ES-I3 (cell line): ENCODE results near the gene AGXT2.
"Not testable (repeated sequence)": the region's sequence is repeated elsewhere in the genome, so short reads cannot be mapped to it uniquely, and the experiment has no call there.

ENCODE experiments used
- H3K36me3 ChIP-seq: 2 replicates; pipeline ENCODE4 v1.6.1; 2013; ENCODE audit warnings: mild to moderate bottlenecking, low read length, control low read depth, moderate library complexity; ENCODE audit not compliant: insufficient read depth
- H3K4me1 ChIP-seq: 2 replicates; pipeline ENCODE4 v1.6.1; 2013; ENCODE audit warnings: mild to moderate bottlenecking, control low read depth, low read length; ENCODE audit not compliant: insufficient read depth
- H3K9ac ChIP-seq: 2 replicates; pipeline ENCODE4 v1.6.1; 2013; ENCODE audit warnings: low read depth, mild to moderate bottlenecking, low read length, moderate library complexity
- H3K9me3 ChIP-seq: 2 replicates; pipeline ENCODE4 v1.6.1; 2013; ENCODE audit warnings: mild to moderate bottlenecking, low read length, moderate library complexity; ENCODE audit not compliant: control insufficient read depth, insufficient read depth

Gene AGXT2

DNA sequence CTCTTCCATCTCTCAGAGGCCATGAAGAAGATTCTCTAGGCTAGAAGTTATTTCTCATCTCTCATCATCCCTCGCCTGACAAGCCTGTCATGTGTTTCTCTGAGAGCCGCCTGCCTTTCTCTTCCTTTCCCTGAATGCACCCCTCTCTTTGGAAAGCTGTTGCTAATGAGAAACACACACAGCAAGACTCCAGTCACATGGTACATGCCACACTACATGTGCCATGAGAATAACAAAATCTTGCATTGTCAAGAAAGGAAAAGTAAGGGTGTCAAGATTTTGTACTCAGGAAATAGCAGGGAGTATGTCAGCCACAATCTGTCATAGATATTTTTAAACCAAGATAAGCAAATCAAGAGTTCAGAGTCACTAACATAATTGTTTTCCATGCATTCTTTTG lies 8.9 kb downstream of the AGXT2 start:
- H3K4me1 ChIP-seq, result 0 out of 2 replicates have a peak, but pooled peaks cover 2% of the 10 kb centered on the region
- no peak overlapping the region for H3K9ac ChIP-seq
- no peaks in the 10 kb centered on the region for H3K36me3 ChIP-seq
- no peaks in the 10 kb centered on the region for H3K9me3 ChIP-seq

DNA sequence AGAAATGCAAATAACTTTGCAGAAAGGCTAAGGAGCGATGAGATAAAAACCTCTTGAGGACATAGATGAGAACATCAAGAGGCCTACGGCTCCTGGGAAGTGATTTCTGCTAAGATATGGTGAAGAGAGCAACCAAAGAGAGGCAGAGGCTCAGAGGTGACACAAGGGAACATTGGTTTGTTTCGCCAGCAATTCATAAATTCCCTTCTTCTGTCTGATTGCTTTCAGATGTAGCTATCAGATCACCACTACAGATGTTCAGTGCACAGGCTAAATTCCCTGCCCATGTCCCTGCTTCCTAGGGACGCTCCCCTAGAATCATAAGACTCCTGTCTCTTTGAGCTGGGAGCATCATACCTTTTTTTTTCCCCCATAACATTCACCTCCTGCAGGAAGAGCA lies 11.2 kb downstream of the AGXT2 start:
- no peaks in the 10 kb centered on the region for H3K9me3 ChIP-seq
- peaks cover 2% of the 10 kb centered on the region for H3K4me1 ChIP-seq
- H3K36me3 ChIP-seq, result no peaks in the 10 kb centered on the region
- no peak overlapping the region for H3K9ac ChIP-seq

DNA sequence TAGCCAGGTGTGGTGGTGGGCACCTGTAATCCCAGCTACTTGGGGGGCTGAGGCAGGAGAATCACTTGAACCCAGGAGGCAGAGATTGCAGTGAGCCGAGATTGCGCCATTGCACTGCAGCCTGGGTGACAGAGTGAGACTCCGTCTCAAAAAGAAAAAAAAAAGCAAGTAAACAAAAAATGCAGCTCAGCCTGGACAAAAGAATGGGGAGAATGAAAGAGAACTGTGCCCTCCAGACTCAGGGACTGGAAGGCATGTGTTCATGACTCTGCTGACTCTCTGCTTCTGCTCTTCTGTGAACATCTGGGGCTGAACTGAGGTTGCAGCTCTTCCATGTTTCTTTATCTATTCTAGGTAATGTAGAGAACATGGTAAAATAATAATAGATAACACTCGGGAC lies 11.8 kb downstream of the AGXT2 start:
- not testable (repeated sequence) for H3K9ac ChIP-seq, H3K36me3 ChIP-seq, H3K4me1 ChIP-seq, H3K9me3 ChIP-seq

DNA sequence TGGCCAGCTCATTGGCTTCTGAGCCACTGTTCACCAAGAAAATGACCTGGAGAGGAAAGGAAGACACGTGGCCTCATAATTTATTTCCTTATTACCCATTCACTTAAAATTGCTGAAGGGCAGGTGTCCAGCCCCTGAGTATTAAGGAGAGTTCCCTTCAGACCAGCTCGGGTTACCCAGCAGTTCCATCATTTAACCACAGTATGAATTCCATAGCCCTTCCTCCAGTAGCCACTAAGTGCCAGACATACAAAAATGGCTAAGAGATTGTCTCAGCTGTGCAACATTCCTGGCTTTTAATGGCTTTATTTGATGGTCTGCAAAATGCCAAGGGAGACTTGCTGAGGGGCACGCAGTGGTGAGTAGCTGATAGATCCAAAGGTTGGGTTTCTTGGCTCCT lies 12.5 kb downstream of the AGXT2 start:
- Histone ChIP-seq H3K36me3 (no peaks in the 10 kb centered on the region), H3K9ac (no peak overlapping the region), H3K9me3 (no peaks in the 10 kb centered on the region), H3K4me1 (peaks cover 8% of the 10 kb centered on the region)

DNA sequence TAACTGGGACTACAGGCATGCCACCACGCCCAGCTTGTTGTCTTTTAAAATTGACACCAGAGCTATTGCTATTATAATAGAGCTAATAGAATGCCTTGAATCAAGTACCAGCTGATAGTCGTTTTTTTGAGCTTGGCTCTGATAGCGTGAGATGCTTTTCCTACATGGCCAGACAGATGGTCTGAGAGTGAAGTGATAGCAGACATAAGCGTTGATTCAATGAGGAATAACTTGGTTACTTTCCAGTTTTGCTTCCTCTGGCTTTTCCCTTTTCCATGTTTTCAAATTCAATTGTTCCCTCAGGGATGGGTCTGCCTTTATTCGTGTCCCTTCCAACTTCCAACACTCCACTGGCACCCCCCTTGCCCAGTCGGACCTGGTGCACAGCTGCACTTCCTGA lies 15.4 kb downstream of the AGXT2 start:
- H3K36me3 ChIP-seq, result no peaks in the 10 kb centered on the region
- no peak overlapping the region for H3K9ac ChIP-seq
- H3K4me1 ChIP-seq, result peaks cover 8% of the 10 kb centered on the region
- no peaks in the 10 kb centered on the region for H3K9me3 ChIP-seq

GRCh38 chr5:35031276-35031675 lies 16.5 kb downstream of the AGXT2 start:
- H3K9me3 ChIP-seq, result no peaks in the 10 kb centered on the region
- no peak overlapping the region for H3K9ac ChIP-seq
- peaks cover 8% of the 10 kb centered on the region for H3K4me1 ChIP-seq
- no peaks in the 10 kb centered on the region for H3K36me3 ChIP-seq

GRCh38 chr5:35030426-35031100 lies 17.2 kb downstream of the AGXT2 start:
- Histone ChIP-seq H3K9ac (no peak overlapping the region), H3K36me3 (no peaks in the 10 kb centered on the region), H3K4me1 (peaks cover 8% of the 10 kb centered on the region), H3K9me3 (no peaks in the 10 kb centered on the region)

- Histone ChIP-seq H3K9ac (no peak overlapping the region), H3K9me3 (no peaks in the 10 kb centered on the region), H3K4me1 (peaks cover 8% of the 10 kb centered on the region), H3K36me3 (no peaks in the 10 kb centered on the region)
Measured at GRCh38 chr5:35029333-35029732, 18.4 kb downstream of the AGXT2 start.

- Histone ChIP-seq H3K36me3 (no peaks in the 10 kb centered on the region), H3K4me1 (peaks cover 8% of the 10 kb centered on the region)
Measured at GRCh38 chr5:35026941-35027340, 20.8 kb downstream of the AGXT2 start.

DNA sequence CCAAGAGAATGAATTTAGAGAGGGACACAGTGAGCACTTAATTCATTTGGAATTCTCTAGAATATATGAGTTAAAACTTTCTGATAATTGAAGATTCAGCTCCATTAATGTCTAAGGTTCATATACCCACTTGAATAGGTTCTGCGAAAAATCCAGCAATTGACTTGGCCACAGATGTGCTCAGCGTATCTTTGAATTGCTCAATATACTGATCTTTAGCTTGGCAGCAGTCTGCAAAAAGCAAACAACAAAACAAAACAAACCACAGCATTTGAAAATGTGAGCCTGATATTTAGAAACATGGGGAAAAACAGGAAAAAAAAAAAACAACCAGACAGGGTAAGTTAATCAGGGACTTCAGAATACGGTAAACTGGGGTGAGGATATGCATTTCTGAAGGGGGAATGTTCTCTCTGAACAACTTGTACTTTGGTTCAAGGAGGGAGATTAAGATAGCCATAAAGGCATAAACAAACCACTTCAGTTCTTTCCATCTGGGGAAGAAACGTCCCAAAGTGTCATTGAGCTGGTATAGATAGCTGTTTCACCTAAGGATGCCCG lies 21.4 kb downstream of the AGXT2 start:
- Histone ChIP-seq H3K9ac (no peak overlapping the region), H3K9me3 (no peaks in the 10 kb centered on the region), H3K36me3 (no peaks in the 10 kb centered on the region), H3K4me1 (peaks cover 5% of the 10 kb centered on the region; the same call in 1 of the 2 replicates)

More at GRCh38 chr5:35026941-35027340, 20.8 kb downstream of the AGXT2 start:
- Histone ChIP-seq H3K9ac (no peak overlapping the region), H3K9me3 (no peaks in the 10 kb centered on the region)

- Histone ChIP-seq H3K9me3 (no peaks in the 10 kb centered on the region), H3K36me3 (no peaks in the 10 kb centered on the region), H3K9ac (no peak overlapping the region), H3K4me1 (no peaks in the 10 kb centered on the region)
Measured at GRCh38 chr5:35024911-35025510, 22.7 kb downstream of the AGXT2 start.

- Histone ChIP-seq H3K9me3 (no peaks in the 10 kb centered on the region), H3K4me1 (no peaks in the 10 kb centered on the region), H3K36me3 (no peaks in the 10 kb centered on the region), H3K9ac (no peak overlapping the region)
Measured at GRCh38 chr5:35023391-35024178, 24.2 kb downstream of the AGXT2 start.

DNA sequence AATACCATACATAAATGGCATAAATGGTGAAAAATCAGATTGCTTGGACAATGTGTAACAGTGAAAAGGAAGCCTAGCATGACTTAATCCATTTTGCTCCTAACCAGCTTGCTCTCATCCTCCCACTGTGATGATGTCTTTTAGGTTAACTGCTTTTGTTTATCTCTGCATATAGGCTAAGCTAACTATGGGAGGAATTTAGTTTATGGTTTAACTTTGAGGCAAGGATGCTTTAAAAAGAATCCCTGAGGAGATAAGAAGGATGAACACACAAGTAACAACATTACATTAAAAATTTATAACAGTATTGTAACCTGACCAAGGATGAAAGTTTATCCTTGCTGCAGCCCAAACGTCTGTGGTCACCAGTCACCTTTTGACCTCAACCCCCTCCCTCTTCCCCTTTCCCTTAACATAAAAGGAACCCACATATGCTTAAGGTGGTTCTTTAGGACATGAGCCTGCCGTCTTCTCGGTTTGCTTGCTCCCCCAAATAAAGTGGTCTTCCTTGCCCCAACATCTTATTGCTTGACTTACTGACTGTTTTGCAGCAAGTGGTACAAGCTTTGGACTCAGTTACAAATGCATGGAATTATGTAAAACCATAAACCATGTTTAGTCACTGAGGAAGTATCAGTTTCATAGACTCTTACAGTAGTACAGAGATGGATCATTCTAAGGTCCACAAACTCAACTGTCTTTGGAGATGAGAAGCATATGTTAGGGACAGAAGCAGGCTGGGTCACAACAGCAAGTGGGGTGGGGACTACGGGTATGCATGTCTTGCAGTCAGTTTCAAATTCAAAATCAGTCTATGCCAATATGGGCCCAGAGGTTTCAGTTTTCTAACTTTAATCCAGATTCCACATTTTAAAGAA lies 31.3 kb downstream of the AGXT2 start:
- H3K36me3 ChIP-seq, result no peaks in the 10 kb centered on the region
- no peaks in the 10 kb centered on the region for H3K4me1 ChIP-seq
- no peaks in the 10 kb centered on the region for H3K9me3 ChIP-seq
- no peak overlapping the region for H3K9ac ChIP-seq

- no peaks in the 10 kb centered on the region for H3K4me1 ChIP-seq
- H3K9me3 ChIP-seq, result no peaks in the 10 kb centered on the region
- no peak overlapping the region for H3K9ac ChIP-seq
- H3K36me3 ChIP-seq, result no peaks in the 10 kb centered on the region
Measured at GRCh38 chr5:35015063-35015462, 32.7 kb downstream of the AGXT2 start.
